Body of pancreas (tissue), 4 donors: Measurements from ENCODE around the gene DHRS4. TPM values are rescaled to one million over a fixed set of nuclear protein-coding genes. Genes with fewer than 3 reads are reported as not detected.

ENCODE experiments used
- ATAC-seq: fragments of 150-250 bp; one replicate; pipeline ENCODE4 v1.9.1; 2016
- DNase-seq, 4 donors: peaks; one replicate each; pipeline ENCODE4 v3.0.0-alpha.2; 2019
- H3K27ac ChIP-seq, 4 donors: fragments of 200-600 bp; sonication (generic); 1 replicate in 3 of 4; 2 replicates in 1 of 4; pipeline versions ENCODE4 v1.5.1 to v1.6.1; 2016 to 2019; ENCODE audit warnings: mild to moderate bottlenecking in 1 of 4, mixed read lengths in 1 of 4, moderate library complexity in 1 of 4
- H3K27me3 ChIP-seq, 2 donors: fragments of 200-600 bp; sonication (generic); one replicate each; pipeline ENCODE4 v1.6.0; 2016; ENCODE audit warnings: mild to moderate bottlenecking in 1 of 2
- H3K36me3 ChIP-seq, 2 donors: fragments of 200-600 bp; sonication (generic); replicated peaks in 1 of 2; 2 replicates each; pipeline ENCODE4 v1.5.1; 2016; ENCODE audit warnings: low read depth in 2 of 2; ENCODE audit not compliant: insufficient read depth in 1 of 2
- H3K4me1 ChIP-seq: fragments of 200-600 bp; sonication (generic); one replicate; pipeline ENCODE4 v1.6.0; 2016
- H3K4me3 ChIP-seq, 2 donors: fragments of 200-600 bp; sonication (generic); 1 replicate in 1 of 2; 2 replicates in 1 of 2; pipeline ENCODE4 v1.5.1; 2016 to 2019
- H3K9me3 ChIP-seq, 3 donors: fragments of 200-600 bp; sonication (generic); 1 replicate in 2 of 3; 2 replicates in 1 of 3; pipeline ENCODE4 v1.5.1; 2016
- POLR2A ChIP-seq, 3 donors: fragments of 450-650 bp; IDR thresholded peaks; one replicate each; pipeline ENCODE4 v1.6.1; 2016; ENCODE audit warnings: antibody characterized with exemption in 3 of 3, mild to moderate bottlenecking in 2 of 3
- WGBS, 2 donors: methylation state at CpG; one replicate each; pipeline ENCODE4 v1.1.5; 2017; 5-methylcytosine and 5-hydroxymethylcytosine counted together
- intact Hi-C: fragments of 100-400 bp; cut with DNase I; formaldehyde crosslinking; loops from one replicate; pipeline ENCODE4 v1.15.1; 2023
- total RNA-seq, 2 donors: library from RNA; depleted of rRNA; stranded (reverse); fragments of >200 nt; gene quantifications; one replicate each; pipeline ENCODE4 v1.1.0, GENCODE V29; 2016
- TF ChIP-seq, protein P1 (sequence below), 7 experiments: fragments of 450-650 bp in 4 of 7; fragments of 200-600 bp in 3 of 7; sonication (generic) in 3 of 7; IDR thresholded peaks; one replicate each; pipeline ENCODE4 v1.5.1; 2016 to 2019; ENCODE audit warnings: antibody characterized with exemption in 7 of 7

The DHRS4 gene
- total RNA-seq: 10 to 100 TPM; 18.4 to 45.5 TPM

DNA sequence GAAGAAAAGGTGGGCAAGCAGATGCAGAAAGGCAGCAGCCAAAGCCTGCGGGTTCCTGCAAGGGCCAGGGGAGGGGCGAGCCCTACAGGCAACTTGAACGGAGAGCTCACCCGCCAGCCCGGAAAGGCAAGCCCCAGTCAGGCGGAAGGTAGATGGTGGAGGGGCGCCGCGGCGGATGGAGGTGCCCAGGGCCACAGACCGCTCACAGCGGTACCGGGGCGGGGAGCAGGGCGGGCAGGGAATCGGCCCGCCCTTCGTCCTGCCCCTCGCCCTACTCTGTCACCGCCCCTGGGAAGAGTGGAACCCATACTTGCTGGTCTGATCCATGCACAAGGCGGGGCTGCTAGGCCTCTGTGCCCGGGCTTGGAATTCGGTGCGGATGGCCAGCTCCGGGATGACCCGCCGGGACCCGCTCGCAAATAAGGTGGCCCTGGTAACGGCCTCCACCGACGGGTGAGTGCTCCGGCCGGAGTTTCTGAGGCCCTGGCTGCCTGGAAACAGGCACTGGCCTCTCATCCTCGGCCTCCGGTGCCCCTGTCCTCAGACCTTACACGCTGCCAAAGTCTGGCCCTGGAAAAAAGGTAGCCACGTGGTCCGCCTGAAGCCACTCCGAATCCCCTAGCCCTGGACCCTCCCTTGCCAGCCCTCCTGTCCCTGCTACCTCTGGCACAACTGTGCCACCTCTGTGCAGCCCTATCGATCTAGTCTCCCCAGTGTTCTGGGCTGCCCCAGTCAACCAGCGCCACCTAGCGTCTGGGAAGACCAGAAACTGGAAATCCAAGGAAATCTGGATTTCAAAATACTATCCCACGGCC lies at the start of gene DHRS4:
Gene DHRS4, plus strand, starts transcription at position 307 of the 815 bp plus-strand sequence. Its CDS starts 19 bp downstream, at position 326.
- Histone ChIP-seq H3K36me3 (no peaks in the 10 kb centered on the region), H3K27ac (peak within 1 kb of the TSS; percentile 88 to 91 (median 90)), H3K27me3 (no peaks in the 10 kb centered on the region), H3K9me3 (no peaks in the 10 kb centered on the region), H3K4me3 (peak within 1 kb of the TSS; percentile 86 to 92), H3K4me1 (peaks cover 42% of the 10 kb centered on the region)
- peak; percentile 92 for ATAC-seq
- WGBS, 2 donors: 0 to 1% methylated on average over 15 to 43 of the region's 44 CpGs
- DNase-seq: peak; percentile 87 to 89 (median 88)
- TF ChIP-seq, protein P1, sequence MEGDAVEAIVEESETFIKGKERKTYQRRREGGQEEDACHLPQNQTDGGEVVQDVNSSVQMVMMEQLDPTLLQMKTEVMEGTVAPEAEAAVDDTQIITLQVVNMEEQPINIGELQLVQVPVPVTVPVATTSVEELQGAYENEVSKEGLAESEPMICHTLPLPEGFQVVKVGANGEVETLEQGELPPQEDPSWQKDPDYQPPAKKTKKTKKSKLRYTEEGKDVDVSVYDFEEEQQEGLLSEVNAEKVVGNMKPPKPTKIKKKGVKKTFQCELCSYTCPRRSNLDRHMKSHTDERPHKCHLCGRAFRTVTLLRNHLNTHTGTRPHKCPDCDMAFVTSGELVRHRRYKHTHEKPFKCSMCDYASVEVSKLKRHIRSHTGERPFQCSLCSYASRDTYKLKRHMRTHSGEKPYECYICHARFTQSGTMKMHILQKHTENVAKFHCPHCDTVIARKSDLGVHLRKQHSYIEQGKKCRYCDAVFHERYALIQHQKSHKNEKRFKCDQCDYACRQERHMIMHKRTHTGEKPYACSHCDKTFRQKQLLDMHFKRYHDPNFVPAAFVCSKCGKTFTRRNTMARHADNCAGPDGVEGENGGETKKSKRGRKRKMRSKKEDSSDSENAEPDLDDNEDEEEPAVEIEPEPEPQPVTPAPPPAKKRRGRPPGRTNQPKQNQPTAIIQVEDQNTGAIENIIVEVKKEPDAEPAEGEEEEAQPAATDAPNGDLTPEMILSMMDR (IDR thresholded peaks at IDR 0.05): peak; percentile 77 to 96 (median 93)
- peak in 2 of 3 donors; percentile 49 to 74 for TF ChIP-seq POLR2A (IDR thresholded peaks at IDR 0.05)
- intact Hi-C loops: no loop called here

DNA sequence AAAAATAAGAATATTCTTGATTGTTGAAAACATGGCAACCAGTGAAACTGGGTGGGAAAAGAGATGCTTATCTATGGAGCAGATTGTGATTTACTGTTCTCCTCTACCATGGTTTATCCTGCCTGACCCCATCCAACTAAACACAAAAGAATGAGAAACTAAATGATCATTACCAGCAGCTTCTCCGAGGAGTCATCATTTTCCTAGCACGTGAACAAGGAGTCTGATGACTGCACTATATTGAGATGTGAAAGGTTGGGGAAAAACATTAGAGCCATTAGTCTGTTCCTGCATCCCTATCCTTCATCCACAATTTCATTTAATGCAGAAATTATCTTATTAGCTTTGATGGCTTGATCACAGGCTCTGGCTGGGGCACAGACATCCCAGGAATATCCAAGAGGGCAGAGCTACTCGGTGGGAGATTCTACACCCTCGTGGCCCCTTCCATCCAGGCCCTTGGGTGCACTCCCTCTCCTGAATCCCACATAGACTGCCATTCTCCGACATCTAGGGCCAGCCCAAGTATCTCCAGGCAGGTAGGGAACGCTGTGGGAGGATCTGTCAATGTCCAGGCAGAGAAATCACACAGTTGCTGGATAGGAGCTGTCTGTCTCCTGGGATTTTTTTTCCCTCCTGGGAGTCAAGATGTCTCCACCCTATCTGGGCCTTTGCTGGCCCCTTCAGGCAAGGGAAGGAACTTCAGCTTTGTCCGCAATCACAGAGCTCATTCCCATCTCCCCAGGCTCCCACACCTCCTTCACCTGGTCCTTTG lies 43.3 kb upstream of the DHRS4 start:
- TF ChIP-seq, protein P1 (IDR thresholded peaks at IDR 0.05): peak; percentile 46 to 84 (median 81)
- no peak for TF ChIP-seq POLR2A (IDR thresholded peaks at IDR 0.05)
- peaks cover under 1% of the 10 kb centered on the region for H3K4me1 ChIP-seq
- no peak overlapping the region for H3K4me3 ChIP-seq
- H3K27me3 ChIP-seq: no peaks in the 10 kb centered on the region
- DNase-seq (peak; percentile 57 to 76 (median 69)), ATAC-seq (peak; percentile 85)
- no peaks in the 10 kb centered on the region for H3K9me3 ChIP-seq
- WGBS, 2 donors: 69 to 73% methylated on average over 6 to 7 of the region's 7 CpGs
- intact Hi-C loops: no loop called here
- no peak overlapping the region for H3K27ac ChIP-seq
- no peaks in the 10 kb centered on the region for H3K36me3 ChIP-seq

DNA sequence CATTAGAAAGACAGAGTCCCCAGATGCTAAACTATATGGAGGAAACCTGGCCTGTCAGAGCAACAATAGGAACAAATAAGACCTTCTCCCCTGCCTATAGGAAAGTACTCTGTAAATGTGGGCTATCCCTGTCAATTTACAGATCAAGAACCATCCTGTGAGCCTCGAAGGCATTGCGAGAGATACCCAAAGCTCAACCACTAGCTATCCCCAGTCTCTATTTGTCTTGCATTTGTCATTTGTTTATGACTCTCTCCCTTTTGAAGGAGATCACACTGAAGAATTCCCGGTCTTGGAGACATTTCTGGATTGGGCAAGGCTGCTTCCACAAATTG lies 42.7 kb upstream of the DHRS4 start:
- peaks cover 6% of the 10 kb centered on the region for H3K4me1 ChIP-seq
- H3K27ac ChIP-seq: no peak overlapping the region
- H3K4me3 ChIP-seq: no peak overlapping the region
- ATAC-seq: no peak
- no peak for TF ChIP-seq POLR2A (IDR thresholded peaks at IDR 0.05)
- H3K9me3 ChIP-seq: no peaks in the 10 kb centered on the region
- no peaks in the 10 kb centered on the region for H3K36me3 ChIP-seq
- H3K27me3 ChIP-seq: no peaks in the 10 kb centered on the region
- 93 to 97% methylated on average over 3 of the region's 3 CpGs for WGBS, 2 donors
- DNase-seq: no peak
- intact Hi-C loops: no loop called here

DNA sequence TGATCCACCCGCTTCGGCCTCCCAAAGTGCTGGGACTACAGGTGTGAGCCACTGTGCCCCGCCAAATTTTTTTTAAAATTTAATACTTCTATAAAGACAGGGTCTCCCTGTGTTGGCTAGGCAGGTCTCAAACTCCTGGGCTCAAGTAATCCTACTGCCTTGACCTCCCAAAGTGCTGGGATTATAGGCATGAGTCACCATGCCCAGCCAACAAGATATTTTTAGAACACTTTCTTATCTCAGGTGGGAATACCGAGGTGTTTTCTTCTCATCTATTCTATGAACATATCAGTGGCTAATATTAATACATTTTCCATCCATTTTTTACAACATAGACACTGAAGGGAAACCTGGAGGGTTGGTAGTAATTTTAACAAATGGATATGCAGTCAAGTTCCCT lies 38.0 kb upstream of the DHRS4 start:
- H3K27ac ChIP-seq: peak overlapping the region; percentile 36 to 63 (median 58)

More for the DNA sequence above, 38.0 kb upstream of the DHRS4 start:
- Histone ChIP-seq H3K9me3 (no peaks in the 10 kb centered on the region), H3K4me3 (no peak overlapping the region), H3K36me3 (no peaks in the 10 kb centered on the region), H3K4me1 (peaks cover 20% of the 10 kb centered on the region), H3K27me3 (no peaks in the 10 kb centered on the region)
- peak in 1 of 4 donors; percentile 21 for DNase-seq
- intact Hi-C loops: no loop called here
- WGBS, 2 donors: 76 to 79% methylated on average over 4 of the region's 4 CpGs
- no peak for TF ChIP-seq POLR2A (IDR thresholded peaks at IDR 0.05)
- TF ChIP-seq, protein P1 (IDR thresholded peaks at IDR 0.05): no peak
- ATAC-seq: peak; percentile 56
